Activated B cell treated with CpG ODN at 0.5 μM for 24 hours (primary cell): Measurements from ENCODE around the gene PITPNM2. TPM values are rescaled to one million over a fixed set of nuclear protein-coding genes. Genes with fewer than 3 reads are reported as not detected.

Experiments
- ATAC-seq: fragments of 200-7000 bp; cut with Tn5 transposase; one replicate; pipeline ENCODE4 v1.10.0; 2021; ENCODE audit warnings: low read depth, mild to moderate bottlenecking, moderate library complexity
- CTCF ChIA-PET: fragments of 350-600 bp; sonication (Branson Sonifier 250); formaldehyde crosslinking; loops from one replicate; lab custom pipeline; 2021; ENCODE audit warnings: antibody characterized with exemption; lab: Charles Lee
- POLR2A ChIA-PET: fragments of 350-600 bp; sonication (Branson Sonifier 250); formaldehyde crosslinking; loops from one replicate; lab custom pipeline; 2021; ENCODE audit warnings: antibody characterized with exemption; lab: Charles Lee
- DNase-seq: peaks from one replicate; pipeline ENCODE4 v3.0.0; 2022
- H3K27ac Mint-ChIP-seq: one replicate; pipeline ENCODE4 v1.8.0; 2020; ENCODE audit warnings: mixed read lengths
- H3K27me3 Mint-ChIP-seq: one replicate; pipeline ENCODE4 v1.8.0; 2021; ENCODE audit warnings: mixed read lengths
- H3K36me3 Mint-ChIP-seq: one replicate; pipeline ENCODE4 v1.8.0; 2021; ENCODE audit warnings: low read depth, mixed read lengths
- H3K4me1 Mint-ChIP-seq: one replicate; pipeline ENCODE4 v1.8.0; 2021; ENCODE audit warnings: mixed read lengths
- H3K4me3 Mint-ChIP-seq: one replicate; pipeline ENCODE4 v1.8.0; 2020; ENCODE audit warnings: mild to moderate bottlenecking, mixed read lengths
- H3K9me3 Mint-ChIP-seq: one replicate; pipeline ENCODE4 v1.8.0; 2020; ENCODE audit warnings: mixed read lengths
- CTCF ChIP-seq: fragments of 200-600 bp; IDR thresholded peaks from one replicate; pipeline ENCODE4 v1.8.0; 2022; ENCODE audit warnings: antibody characterized with exemption, mild to moderate bottlenecking
- intact Hi-C: fragments of 100-400 bp; cut with micrococcal nuclease; formaldehyde crosslinking; loops from one replicate; pipeline ENCODE4 v1.15.1; 2024
- total RNA-seq: library from RNA; stranded (reverse); gene quantifications from 2 replicates; pipeline ENCODE4 v1.2.3, GENCODE V29; 2022

Gene PITPNM2
- 12.9 and 13.7 TPM in 2 replicates for total RNA-seq

GRCh38 chr12:123150744-123151456, at the start of gene PITPNM2:
Gene PITPNM2, minus strand, starts transcription at chr12:123151090. Its CDS starts 116,500 bp downstream, at chr12:123034590.
- peak; percentile 87 for ATAC-seq
- POLR2A ChIA-PET: interaction anchor here (0.7 to 2.3 kb wide), 5 partner anchors 32 to 87 kb away, joined by 3 to 10 read pairs (median 4); partner anchors contain the start of genes MPHOSPH9 and MTRFR

GRCh38 chr12:123200414-123200813, 49.5 kb upstream of the PITPNM2 start:
- H3K4me1 Mint-ChIP-seq: no peaks in the 10 kb centered on the region
- no peaks in the 10 kb centered on the region for H3K9me3 Mint-ChIP-seq
- H3K4me3 Mint-ChIP-seq: no peak overlapping the region
- DNase-seq (no peak), ATAC-seq (no peak)
- CTCF ChIA-PET: interaction anchor here (1.2 kb wide), 1 partner anchor 38 kb away, joined by 3 read pairs; no protein-coding TSS in a partner anchor
- TF ChIP-seq CTCF: no peak
- intact Hi-C loops: no loop called here
- H3K27ac Mint-ChIP-seq: no peak overlapping the region
- H3K36me3 Mint-ChIP-seq: peaks cover 50% of the 10 kb centered on the region
- no peaks in the 10 kb centered on the region for H3K27me3 Mint-ChIP-seq
- POLR2A ChIA-PET: no interaction called here

More at GRCh38 chr12:123150744-123151456, at the start of gene PITPNM2:
- DNase-seq: peak; percentile 68
- TF ChIP-seq CTCF: no peak
- Mint-ChIP-seq H3K36me3 (no peaks in the 10 kb centered on the region), H3K4me1 (peaks cover 31% of the 10 kb centered on the region), H3K27me3 (no peaks in the 10 kb centered on the region), H3K27ac (peak within 1 kb of the TSS; percentile 65), H3K4me3 (peak within 1 kb of the TSS; percentile 81), H3K9me3 (no peaks in the 10 kb centered on the region)
- intact Hi-C loops: loop anchor here (1.0 to 5.0 kb wide), 5 partner anchors 36 to 169 kb away; partner anchors contain the start of genes ARL6IP4, MPHOSPH9 and MTRFR
- CTCF ChIA-PET: interaction anchor here (0.5 to 4.9 kb wide), 6 partner anchors 9 to 174 kb away, joined by 3 to 33 read pairs (median 4); partner anchors contain the start of gene ARL6IP4

GRCh38 chr12:123199936-123200335, 49.0 kb upstream of the PITPNM2 start:
- intact Hi-C loops: no loop called here
- POLR2A ChIA-PET: no interaction called here
- peaks cover 49% of the 10 kb centered on the region for H3K36me3 Mint-ChIP-seq
- H3K9me3 Mint-ChIP-seq: no peaks in the 10 kb centered on the region
- CTCF ChIA-PET: interaction anchor here (1.2 kb wide), 1 partner anchor 38 kb away, joined by 3 read pairs; no protein-coding TSS in a partner anchor
- H3K4me1 Mint-ChIP-seq: no peaks in the 10 kb centered on the region
- DNase-seq (no peak), ATAC-seq (no peak)
- no peaks in the 10 kb centered on the region for H3K27me3 Mint-ChIP-seq
- no peak overlapping the region for H3K4me3 Mint-ChIP-seq
- TF ChIP-seq CTCF: no peak
- H3K27ac Mint-ChIP-seq: no peak overlapping the region

GRCh38 chr12:123187637-123188036, 36.7 kb upstream of the PITPNM2 start:
- ChIA-PET POLR2A (no interaction called here), CTCF (no interaction called here)
- TF ChIP-seq CTCF: no peak
- no peak overlapping the region for H3K4me3 Mint-ChIP-seq
- no peak for DNase-seq
- no peaks in the 10 kb centered on the region for H3K4me1 Mint-ChIP-seq
- ATAC-seq: no peak
- no peak overlapping the region for H3K27ac Mint-ChIP-seq
- peaks cover 46% of the 10 kb centered on the region for H3K36me3 Mint-ChIP-seq
- no peaks in the 10 kb centered on the region for H3K27me3 Mint-ChIP-seq
- intact Hi-C loops: no loop called here
- no peaks in the 10 kb centered on the region for H3K9me3 Mint-ChIP-seq

- CTCF ChIA-PET: no interaction called here
- H3K36me3 Mint-ChIP-seq: peaks cover 56% of the 10 kb centered on the region
Observed at GRCh38 chr12:123180171-123180570, 29.3 kb upstream of the PITPNM2 start.

More at GRCh38 chr12:123180171-123180570, 29.3 kb upstream of the PITPNM2 start:
- H3K4me1 Mint-ChIP-seq: no peaks in the 10 kb centered on the region
- H3K27me3 Mint-ChIP-seq: no peaks in the 10 kb centered on the region
- no peaks in the 10 kb centered on the region for H3K9me3 Mint-ChIP-seq
- POLR2A ChIA-PET: no interaction called here
- DNase-seq (no peak), ATAC-seq (no peak)
- no peak for TF ChIP-seq CTCF
- H3K27ac Mint-ChIP-seq: no peak overlapping the region
- no peak overlapping the region for H3K4me3 Mint-ChIP-seq
- intact Hi-C loops: no loop called here
